ENCODE measurements around the gene C16orf89. TPM values are rescaled to one million over a fixed set of nuclear protein-coding genes. Genes with fewer than 3 reads are reported as not detected.
A peak's percentile ranks its signal among the peaks of the same experiment; 100 is the strongest.
"Not testable (repeated sequence)": the region's sequence is repeated elsewhere in the genome, so short reads cannot be mapped to it uniquely, and the experiment has no call there.

Gene C16orf89
- polyA plus RNA-seq, 12 donors = 0.13 to 1.1 (median 0.40) TPM; not detected in 2

DNA sequence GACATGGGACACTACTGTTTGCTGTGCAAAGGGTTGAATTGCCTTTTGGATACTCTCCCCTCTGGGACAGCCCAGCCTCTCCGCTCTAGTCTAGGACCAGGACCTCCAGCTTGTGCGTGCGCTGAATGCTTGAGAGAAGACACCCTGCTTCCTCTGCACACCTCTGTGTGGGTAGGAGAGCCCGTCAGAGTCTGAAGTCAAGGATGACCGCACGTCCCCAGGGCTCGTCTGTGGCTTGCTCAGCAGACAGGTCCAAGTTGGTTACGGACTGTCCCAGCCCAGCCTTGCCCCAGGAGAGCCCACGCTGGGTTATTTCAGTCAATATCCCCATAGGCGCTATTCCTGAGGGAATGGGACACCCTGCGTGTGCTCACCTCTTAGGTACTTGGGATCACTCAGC is 3.7 kb downstream of the C16orf89 start:
- no peak for DNase-seq

DNA sequence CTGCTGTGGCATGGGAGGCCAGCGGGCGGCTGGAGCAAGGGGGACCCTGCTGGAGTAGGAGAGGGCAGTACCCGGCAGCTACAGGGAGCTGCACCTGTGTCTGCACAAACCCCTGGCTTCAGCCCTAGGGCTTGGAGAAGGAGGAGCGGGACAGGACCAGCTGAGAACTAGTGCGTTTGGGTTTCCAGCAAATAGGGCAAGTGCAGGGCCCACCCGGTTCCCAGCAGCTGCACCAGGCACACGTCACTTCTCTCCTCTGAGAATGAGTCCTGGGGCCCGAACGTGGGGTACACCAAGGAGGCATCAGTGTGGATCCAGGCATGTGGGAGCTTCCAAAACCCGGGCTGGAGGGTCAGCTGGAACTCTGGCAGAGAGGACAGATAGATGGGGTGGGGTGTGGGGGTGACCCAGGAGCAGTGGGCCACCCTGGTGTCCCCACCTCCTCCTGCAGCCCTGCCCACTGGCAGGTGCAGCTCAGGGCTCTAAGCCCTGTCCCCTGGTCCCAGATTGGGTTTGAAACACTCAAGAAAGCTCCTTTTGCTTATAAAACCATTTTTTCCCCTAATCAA is 5.6 kb downstream of the C16orf89 start:
- DNase-seq = no peak

DNA sequence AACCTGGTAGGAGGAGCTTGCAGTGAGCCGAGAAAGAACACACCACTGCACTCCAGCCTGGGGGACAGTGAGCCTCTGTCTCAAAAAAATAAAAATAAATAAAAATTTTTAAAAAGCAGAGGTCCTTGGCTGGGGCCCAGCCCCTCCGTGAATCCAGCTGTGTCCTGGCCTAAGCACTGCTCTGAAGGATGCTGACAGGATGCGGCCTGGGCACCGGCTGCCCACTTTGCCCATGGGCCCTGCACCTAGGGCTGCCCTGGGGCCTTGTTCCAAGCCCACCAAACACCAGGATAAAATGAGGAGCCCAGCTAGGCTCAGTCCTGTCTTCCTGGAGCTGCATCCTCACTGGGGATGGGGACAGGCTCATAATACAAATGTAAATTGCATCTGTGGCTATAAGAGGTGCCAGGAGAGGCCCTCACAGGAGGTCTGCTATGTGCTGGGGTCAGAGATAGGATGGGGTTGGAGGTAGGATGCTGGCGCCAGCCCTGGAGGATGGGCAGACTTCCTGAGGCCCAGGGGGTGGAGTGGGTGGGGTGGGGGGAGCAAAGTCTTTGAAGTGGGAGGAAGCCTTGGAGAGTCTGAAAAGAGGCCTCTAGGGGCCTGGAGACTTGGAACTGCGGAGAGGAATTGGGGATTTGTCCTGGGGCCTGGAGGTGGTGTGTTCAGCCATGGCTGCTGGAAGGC is 6.2 kb downstream of the C16orf89 start:
- no peak for DNase-seq

DNA sequence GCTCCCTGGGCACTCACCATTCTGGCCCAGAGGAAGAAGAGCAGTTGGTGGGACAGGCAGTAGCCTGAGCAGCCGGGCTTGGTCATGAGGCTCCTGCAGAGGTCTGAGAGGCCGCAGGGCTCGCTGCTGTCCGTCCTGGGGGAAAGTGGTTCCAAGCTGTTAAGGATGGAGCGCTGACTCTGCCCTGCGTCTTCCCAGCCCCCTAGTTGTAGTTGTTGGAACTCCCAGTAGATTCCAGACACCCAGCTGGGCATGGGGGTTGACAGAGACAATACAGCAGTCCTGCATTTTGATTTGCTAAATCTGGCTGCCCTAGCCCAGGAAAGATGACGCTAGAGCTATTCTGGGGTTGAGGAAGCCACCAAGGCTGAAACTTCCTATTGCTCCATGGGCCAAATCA is 7.3 kb downstream of the C16orf89 start:
- DNase-seq = no peak

DNA sequence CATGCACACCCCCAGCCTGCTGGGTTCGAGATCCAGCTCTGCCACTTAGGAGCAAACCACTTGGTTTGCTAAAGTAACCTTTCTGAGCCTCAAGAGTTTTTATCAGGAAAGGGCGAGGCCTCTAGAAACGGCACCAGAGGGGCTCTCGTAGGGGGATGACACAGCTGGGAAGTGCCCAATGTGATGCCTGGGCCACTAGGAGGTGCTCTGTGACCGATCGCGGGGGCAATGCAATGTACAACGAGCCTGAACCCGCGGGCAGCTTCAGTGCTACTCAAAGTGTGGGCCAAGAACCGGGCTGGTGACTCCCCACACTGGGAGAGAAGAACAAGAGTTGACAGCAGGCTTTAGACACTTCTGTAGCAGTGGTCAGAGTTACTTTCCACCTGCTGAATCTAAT is 9.4 kb downstream of the C16orf89 start:
- DNase-seq = no peak

DNA sequence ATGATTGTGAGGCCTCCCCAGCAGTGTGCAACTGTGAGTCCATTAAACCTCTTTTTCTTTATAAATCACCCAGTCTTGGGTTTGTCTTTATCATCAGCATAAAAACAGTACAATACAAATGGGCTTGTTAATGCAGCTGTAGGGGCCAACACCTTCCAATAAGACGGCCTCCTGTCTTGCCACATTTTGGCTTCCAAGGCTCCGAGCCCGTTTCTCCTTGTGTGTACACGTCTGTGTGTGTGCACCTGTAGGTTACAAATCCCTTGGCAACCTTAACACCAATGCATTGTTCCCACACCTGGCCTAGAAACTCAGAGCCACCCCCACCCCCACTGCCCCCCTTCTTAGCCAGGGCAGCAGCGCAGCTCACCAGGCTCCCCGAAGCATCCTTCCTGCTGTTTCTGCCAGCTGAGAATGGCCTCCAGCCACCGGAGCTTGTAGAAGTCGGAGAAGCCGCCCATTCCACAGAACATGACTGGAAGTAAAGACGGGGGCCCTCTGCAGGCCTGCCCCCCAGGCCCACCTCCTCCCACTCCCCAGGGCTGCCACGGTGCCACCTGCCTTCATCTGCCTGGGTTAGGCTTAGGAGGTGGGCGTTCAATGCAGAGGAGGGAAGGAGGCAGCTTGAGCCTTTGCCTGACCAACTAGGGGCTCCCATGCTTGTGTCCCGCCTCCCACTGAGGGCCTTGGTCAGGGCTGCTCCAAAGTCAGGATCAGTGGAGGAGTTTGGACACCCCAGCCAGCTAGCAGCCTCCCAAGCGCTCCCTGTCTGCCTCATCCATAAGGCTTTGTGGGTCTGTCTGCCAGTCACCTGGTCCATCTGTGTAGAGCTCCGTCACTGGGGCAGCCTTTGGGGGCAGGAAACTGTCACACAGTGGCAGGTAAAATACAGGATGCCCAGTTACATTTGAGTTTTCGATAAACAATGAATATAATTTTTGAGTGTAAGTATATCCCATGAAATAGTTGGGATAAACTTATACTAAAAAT is 10.6 kb downstream of the C16orf89 start:
- no peak for DNase-seq

DNA sequence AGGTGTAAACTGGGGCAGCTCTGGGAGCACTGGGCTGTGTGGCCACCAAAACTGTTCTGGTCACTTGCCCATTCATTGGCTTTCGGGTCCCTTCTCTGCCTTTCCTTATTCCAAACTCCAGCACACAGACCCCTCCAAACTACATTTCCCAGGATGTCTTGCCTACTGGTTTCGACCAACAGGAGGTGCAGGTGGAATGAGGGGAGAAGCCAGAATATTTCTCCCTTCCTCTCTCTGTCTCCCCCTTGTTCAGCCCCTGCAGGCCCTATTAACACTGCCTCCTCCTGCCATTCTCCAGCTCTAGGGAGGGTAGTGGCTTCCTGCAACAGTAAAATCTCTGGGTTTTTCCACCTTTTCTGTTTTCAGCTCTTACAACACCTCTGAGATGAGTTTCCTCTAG is 18.8 kb downstream of the C16orf89 start:
- no peak for DNase-seq

DNA sequence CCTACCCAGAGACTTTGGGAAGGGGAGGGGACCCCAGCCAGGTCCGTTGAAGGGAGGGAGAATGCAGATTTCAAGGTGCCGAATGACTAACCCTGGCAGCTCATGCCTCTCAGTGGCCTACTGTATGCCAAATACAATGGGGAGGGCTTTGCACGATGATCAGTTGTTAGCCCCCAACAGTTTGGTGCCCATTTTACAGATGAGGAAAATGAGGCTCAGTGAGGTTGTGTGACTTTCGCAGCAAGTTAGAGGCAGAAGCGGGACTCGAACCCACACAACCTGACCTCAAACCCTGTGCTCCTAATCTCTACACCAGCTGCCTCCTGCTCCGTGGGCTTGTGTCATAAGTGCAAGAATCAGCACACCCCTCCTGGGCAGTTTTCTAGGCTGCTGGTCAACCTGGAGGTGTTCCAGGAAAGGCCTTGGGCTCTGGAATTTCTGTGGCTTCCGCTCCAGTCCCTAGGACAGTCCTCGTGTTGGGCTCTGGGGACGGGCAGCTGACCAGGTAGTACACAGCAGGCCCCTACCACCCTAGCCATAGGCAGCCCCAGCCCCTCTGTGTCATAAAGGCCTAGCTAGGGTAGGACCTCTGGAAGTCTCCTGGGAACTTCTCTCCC is 20.1 kb downstream of the C16orf89 start:
- no peak for DNase-seq

DNA sequence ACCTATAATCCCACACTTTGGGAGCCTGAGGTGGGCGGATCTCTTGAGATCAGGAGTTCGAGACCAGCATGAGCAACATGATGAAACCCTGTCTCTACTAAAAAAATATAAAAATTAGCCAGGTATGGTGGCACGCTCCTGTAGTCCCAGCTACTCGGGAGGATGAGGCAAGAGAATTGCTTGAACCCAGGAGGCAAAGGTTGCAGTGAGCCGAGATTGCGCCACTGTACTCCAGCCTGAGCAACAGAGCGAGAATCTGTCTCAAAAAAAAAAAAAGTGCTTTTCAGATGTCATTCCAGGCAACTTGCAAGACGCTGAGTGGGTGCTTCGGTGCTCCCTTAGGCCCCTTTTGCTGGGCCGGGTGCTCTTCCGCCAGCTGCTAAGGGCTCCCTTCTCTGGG is 21.2 kb downstream of the C16orf89 start:
- not testable (repeated sequence) for DNase-seq

DNA sequence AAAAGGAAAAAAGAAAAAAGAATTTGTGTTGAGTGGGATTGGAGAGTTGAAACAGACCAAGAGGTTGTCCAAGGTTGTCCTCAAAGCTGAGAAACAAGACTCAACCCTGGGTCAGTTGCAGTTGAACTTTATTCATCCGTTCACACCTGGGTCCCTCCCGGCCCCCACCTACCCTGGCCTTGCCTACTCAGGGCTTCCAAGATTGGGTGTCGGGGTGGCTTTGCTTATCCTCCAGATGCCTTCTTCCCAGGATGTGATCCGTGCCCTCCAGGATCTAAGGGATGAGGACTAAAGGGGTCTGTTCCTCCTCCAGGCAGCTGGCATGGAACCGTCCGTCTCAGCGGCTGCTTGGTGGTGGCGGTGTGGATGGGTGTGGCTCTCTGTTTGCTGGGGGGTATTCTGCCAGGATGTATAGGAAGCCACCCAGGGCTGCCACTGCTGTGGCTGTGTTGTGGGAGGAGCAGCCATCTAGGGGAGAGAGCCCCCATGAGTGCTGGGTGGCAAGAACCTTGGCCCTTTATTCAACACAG is 21.7 kb downstream of the C16orf89 start:
- DNase-seq = no peak

DNA sequence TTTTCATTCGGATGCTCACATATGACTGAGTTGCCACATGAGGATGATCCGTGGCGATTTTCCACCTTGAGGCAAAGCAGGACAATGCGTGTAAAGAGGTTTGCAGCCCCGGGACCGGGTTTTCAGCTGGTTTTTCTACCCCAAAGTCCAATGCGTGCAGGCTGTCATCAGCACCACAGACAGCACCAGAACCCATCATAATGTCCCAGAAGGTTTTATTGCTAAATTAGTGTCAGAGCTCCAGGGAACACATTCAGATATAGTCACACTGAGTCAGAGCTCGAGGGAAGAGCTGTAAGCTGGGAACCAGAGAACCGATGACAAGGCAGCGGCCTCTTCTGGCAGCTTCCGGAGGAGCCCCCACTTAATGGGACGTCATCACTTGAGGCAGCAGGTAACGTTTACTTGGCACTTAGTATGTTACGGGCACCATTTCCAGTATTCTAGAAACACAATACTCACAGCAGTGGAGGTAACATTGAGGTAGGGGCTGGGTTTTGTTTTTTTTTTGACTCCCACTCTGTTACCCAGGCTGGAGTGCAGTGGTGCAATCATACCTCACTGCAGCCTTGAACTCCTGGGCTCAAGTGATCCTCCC is 23.1 kb downstream of the C16orf89 start:
- no peak for DNase-seq

DNA sequence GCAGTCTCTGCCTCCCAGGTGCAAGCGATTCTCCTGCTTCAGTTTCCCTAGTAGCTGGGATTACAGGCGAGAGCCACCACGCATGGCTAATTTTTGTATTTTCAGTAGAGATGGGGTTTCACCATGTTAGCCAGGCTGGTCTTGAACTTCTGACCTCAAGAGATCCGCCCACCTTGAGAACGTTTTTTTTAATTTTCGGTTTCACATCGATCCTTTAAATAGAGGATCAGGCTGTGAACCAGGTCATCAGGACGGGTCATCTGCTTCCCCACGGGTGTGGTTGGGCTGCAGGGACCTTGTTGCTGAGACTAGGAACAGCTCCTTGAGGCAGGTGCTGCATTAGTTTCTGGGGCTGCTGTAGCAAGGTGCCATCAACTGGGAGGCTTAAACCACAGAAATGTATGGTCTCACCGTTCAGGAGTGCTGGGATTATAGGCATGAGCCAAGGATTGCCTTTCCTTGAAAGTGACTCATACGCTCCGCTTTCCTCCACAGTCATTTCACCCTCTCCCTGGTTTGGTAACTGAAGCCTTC is 24.1 kb downstream of the C16orf89 start:
- DNase-seq = no peak

DNA sequence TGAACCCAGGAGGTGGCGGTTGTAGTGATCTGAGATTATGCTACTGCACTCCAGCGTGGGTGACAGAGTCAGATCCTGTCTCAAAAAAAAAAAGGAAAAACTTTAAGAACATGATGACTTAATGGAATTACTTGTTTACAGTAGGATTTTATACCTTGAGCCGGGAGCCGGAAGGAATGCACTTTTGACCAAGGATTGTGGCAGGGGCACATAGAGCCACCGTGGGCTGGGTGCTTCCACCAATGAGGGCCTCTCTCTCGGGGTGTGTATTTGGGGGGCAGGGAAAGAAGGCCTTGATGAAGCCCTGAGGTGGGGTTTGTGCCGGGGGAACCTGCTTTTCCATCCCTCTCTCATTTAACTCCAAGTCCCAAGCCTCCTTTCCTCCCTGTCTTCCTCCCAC is 25.3 kb downstream of the C16orf89 start:
- DNase-seq = no peak

DNA sequence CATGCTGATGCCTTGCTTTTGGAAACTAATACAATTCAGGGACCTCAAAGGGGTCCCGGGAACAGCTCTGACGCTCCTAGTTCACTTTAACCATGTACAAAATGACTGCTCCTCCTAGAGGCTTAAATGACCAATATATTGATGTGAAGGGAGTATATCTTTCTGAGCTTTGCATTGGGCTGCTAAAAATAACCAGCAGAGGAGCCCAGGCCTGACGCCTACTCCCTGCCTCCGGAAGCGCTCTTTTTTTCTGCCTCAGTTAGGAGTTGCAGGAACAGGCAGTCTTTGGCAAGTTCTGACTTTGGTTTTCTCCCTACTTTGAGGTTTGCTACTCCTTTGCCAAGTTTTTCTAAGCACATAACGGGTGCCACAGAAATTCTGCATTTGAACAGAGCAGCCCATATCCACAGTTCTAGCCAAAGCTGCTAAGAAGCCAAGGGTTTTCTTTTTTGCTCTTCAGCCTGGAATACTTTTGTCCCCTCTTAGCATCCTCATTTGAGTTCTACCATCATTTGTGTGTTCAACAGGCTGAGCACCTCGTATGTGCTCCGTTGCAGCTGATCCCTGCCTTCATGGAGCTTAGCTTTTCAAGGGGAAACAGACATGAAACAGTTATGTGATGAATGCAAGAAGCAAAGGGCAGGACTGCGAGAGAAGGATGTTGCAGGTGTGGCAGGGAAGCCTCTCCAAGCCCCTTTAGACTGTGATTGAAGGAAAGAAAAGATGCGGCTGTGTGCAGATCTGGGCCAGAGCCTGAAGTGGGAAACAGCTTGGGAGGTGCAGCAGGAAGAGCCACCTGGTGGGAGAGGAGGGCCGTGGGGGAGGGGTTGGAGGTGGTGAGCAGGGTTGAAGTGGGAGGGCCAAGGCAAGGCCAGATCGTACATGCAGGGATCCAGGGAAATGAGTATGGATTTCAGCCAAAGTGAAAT is 29.3 kb downstream of the C16orf89 start:
- DNase-seq = no peak

DNA sequence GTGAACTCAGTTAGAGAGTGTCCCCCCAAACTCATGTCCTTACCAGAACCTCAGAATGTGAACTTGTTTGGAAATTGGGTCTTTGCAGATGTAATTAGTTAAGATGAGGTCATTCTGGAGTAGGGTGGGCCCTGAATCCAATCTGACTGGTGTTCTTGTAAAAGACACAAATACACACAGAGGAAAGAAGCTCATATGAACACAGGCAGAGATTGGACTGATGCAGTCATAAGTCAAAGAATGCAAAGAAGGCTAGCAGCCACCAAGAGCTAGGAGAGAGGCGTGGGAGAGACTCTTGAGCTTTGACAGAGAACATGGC is 29.9 kb downstream of the C16orf89 start:
- no peak for DNase-seq

DNA sequence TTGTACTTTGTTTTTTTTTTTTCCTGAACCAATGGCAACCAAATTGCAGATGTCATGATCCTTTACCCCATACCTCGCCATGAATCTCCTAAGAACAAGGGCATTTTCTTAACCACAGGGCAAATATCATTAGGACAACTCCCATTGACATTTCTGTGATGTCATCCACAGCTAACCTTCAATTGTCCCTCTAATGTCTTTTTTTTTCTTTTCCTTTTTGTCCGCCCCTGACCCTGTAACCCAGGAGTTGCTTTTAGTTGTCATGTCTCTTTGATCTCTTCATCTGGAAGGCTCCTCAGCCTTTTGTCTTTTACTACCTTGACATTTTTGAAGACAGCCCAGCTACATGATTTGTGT is 31.6 kb downstream of the C16orf89 start:
- no peak for DNase-seq

DNA sequence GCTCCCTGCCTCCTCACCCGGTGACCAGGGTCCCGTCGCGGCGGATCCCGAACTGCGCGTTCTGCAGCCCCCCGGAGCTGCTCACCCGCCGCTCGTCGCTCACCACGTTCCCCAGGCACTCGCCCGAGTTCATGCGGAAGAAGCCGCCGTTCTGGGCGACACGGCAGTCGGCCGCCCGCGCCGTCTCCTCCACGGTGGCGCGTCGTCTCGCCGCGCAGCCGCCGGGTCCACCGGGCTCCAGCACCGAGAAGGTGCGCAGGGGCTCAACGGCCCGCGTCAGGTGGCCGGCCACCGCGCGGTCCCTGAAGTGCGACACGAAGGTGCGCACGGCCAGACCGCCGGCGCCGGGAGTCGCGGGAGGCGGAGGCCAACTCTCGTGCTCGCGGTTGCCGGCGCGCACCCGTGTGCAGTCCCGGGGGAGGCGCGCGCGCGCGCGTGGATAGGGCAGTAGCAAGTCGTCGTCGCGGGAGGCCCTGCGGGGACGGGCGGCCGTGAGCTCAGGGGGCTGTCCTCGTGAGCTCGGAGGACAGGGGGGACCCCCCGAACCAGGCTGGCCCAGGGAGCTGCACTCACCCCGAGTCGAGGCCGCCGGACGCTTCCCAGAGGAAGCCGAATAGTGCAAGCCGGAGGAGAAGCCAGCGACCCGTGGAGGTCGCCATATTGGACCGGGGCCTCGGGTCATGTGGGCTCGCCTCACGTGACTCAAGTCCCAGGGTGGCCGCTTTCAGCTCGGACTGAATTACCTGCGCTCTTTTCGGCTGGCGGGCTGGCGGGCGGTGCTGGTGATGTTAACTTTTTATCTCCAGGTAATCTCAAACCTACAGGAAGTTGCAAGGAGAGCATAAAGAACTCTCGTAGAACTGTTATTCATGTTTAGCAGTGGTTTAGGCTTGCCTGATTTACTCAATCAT is 32.2 kb downstream of the C16orf89 start, which contains the start of gene NAGPA:
Gene NAGPA, minus strand, starts transcription at position 680 of the 911 bp plus-strand sequence. Its CDS starts 21 bp downstream, at position 659.
- peak; percentile 90 for DNase-seq

DNA sequence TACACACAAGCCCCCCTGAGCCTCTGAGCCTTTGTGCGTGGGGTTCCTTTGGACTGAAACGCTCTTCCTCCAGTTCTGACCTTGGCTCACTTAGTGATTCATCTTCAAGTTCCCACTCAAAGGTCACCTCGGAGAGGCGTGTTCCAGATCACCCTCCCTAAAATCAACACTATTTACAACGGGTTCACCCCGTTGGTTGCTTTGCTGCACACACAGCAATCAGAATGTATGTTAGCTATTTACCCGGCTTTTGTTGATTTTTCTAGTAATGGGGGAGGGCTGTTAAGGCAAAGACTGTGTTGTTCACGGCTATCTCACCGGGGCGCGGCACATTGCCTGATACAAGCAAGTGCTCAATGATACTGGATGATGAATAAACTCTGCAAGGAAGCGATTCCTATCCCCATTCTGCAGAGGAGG is 33.0 kb downstream of the C16orf89 start:
- no peak for DNase-seq

DNA sequence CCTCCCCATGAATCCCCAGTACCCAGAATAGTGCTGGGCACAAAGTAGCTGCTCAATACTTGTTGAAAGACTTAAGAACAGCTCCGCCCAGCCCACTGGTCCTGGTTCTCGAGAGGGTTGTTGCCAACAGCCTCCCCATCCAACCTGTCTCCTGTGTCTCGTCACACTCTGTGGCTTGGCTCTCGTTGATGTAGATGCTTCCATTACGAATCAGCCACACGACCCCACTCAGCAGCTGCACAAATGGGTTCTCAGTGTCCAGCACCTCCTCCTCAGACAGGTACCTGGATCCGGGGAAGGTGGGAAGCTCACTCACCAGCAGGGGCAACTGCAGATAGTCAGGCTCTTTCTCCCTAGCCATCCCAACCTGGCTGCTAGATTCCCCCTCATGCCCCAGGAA is 34.2 kb downstream of the C16orf89 start:
- no peak for DNase-seq

Data from muscle of arm (tissue), 12 donors.